Neural cell (in vitro differentiated cells): Measurements from ENCODE around the gene CADM1. TPM values are rescaled to one million over a fixed set of nuclear protein-coding genes. Genes with fewer than 3 reads are reported as not detected.

Experiments
- H2AFZ ChIP-seq: fragments of 200-600, 300-800 bp; sonication (generic), shearing (Covaris generic); 2 replicates; pipeline ENCODE4 v1.6.0; 2014; ENCODE audit warnings: low read depth, mild to moderate bottlenecking, antibody characterized with exemption, low read length, moderate library complexity
- H3F3A ChIP-seq: fragments of 200-600 bp; shearing (Covaris generic); 2 replicates; pipeline ENCODE4 v1.6.1; 2016; ENCODE audit warnings: mild to moderate bottlenecking, moderate library complexity, mixed read lengths, antibody characterized with exemption, low read length; ENCODE audit not compliant: insufficient read depth, poor library complexity, severe bottlenecking
- H3K27ac ChIP-seq: fragments of 200-600, 300-800 bp; sonication (generic), shearing (Covaris generic); 2 replicates; pipeline ENCODE4 v1.5.1; 2014; ENCODE audit warnings: mild to moderate bottlenecking, low read length, moderate library complexity
- H3K27me3 ChIP-seq: fragments of 300-800, 200-600 bp; sonication (generic), shearing (Covaris generic); 2 replicates; pipeline ENCODE4 v1.6.0; 2014; ENCODE audit warnings: mild to moderate bottlenecking, low read depth, low read length, moderate library complexity; ENCODE audit not compliant: insufficient read depth
- H3K36me3 ChIP-seq: fragments of 300-800, 200-600 bp; sonication (generic), shearing (Covaris generic); 2 replicates; pipeline ENCODE4 v1.5.1; 2014; ENCODE audit warnings: mild to moderate bottlenecking, antibody characterized with exemption, low read length, moderate library complexity; ENCODE audit not compliant: insufficient read depth
- H3K4me2 ChIP-seq: fragments of 300-800, 200-600 bp; sonication (generic), shearing (Covaris generic); 2 replicates; pipeline ENCODE4 v1.6.0; 2014; ENCODE audit warnings: mild to moderate bottlenecking, low read length
- H3K4me3 ChIP-seq: fragments of 300-800, 200-600 bp; sonication (generic), shearing (Covaris generic); 2 replicates; pipeline ENCODE4 v1.5.1; 2014; ENCODE audit warnings: mild to moderate bottlenecking, low read length, moderate library complexity
- H3K79me2 ChIP-seq: fragments of 200-600 bp; shearing (Covaris generic); replicated peaks from 2 replicates; pipeline ENCODE4 v1.6.0; 2014; ENCODE audit warnings: mild to moderate bottlenecking, low read length, moderate library complexity; ENCODE audit not compliant: insufficient read depth
- H3K9ac ChIP-seq: fragments of 300-800, 200-600 bp; sonication (generic), shearing (Covaris generic); 2 replicates; pipeline ENCODE4 v1.6.1; 2016; ENCODE audit warnings: mild to moderate bottlenecking, low read length, mixed read lengths
- H3K9me2 ChIP-seq: fragments of 200-600 bp; shearing (Covaris generic); 2 replicates; pipeline ENCODE4 v1.6.1; 2016; ENCODE audit warnings: mild to moderate bottlenecking, low read length, mixed read lengths; ENCODE audit not compliant: insufficient read depth
- H3K9me3 ChIP-seq: fragments of 200-600, 300-800 bp; sonication (generic), shearing (Covaris generic); 2 replicates; pipeline ENCODE4 v1.6.1; 2016; ENCODE audit warnings: mild to moderate bottlenecking, mixed run types, low read length, moderate library complexity, mixed read lengths
- H4K20me1 ChIP-seq: fragments of 200-600 bp; shearing (Covaris generic); 2 replicates; pipeline ENCODE4 v1.6.1; 2016; ENCODE audit warnings: mild to moderate bottlenecking, mixed run types; ENCODE audit not compliant: insufficient read depth
- EP300 ChIP-seq: fragments of 450-650 bp; conservative IDR thresholded peaks from 2 replicates; pipeline ENCODE4 v1.6.1; 2014; ENCODE audit warnings: antibody characterized with exemption, mild to moderate bottlenecking, moderate library complexity; ENCODE audit not compliant: poor library complexity, severe bottlenecking
- EZH2 ChIP-seq: fragments of 200-600, 300-800 bp; shearing (Covaris generic), sonication (generic); IDR thresholded peaks from 2 replicates; pipeline ENCODE4 v1.6.1; 2014; ENCODE audit warnings: antibody characterized with exemption, low read length, borderline replicate concordance, mild to moderate bottlenecking; ENCODE audit not compliant: insufficient read depth, poor library complexity, severe bottlenecking
- MXI1 ChIP-seq: fragments of 450-650 bp; conservative IDR thresholded peaks from 2 replicates; pipeline ENCODE4 v1.6.1; 2014; ENCODE audit warnings: antibody characterized with exemption, mild to moderate bottlenecking; ENCODE audit not compliant: poor library complexity, severe bottlenecking
- POLR2AphosphoS5 ChIP-seq: IDR thresholded peaks from 2 replicates; pipeline ENCODE4 v1.6.1; 2012
- RAD21 ChIP-seq: fragments of 450-650 bp; conservative IDR thresholded peaks from 2 replicates; pipeline ENCODE4 v1.6.1; 2014; ENCODE audit warnings: antibody characterized with exemption, mild to moderate bottlenecking, moderate library complexity
- SMC3 ChIP-seq: fragments of 450-650 bp; conservative IDR thresholded peaks from 2 replicates; pipeline ENCODE4 v1.6.1; 2014; ENCODE audit warnings: antibody characterized with exemption, mild to moderate bottlenecking, moderate library complexity; ENCODE audit not compliant: poor library complexity
- TAF1 ChIP-seq: IDR thresholded peaks from 2 replicates; pipeline ENCODE4 v1.6.1; 2012; ENCODE audit warnings: low read depth
- polyA minus RNA-seq: library from RNA; depleted of rRNA, polyadenylated mRNA; stranded (reverse); fragments of >200 nt; gene quantifications from 2 replicates; pipeline ENCODE4 v1.2.3, GENCODE V29; 2014
- polyA plus RNA-seq: library from polyadenylated mRNA; depleted of rRNA; stranded (reverse); fragments of >200 nt; gene quantifications from 2 replicates; pipeline ENCODE4 v1.2.3, GENCODE V29; 2014
- TF ChIP-seq, protein P1 (sequence below): fragments of 450-650 bp; IDR thresholded peaks from 2 replicates; pipeline ENCODE4 v1.5.1; 2014; ENCODE audit warnings: antibody characterized with exemption, mild to moderate bottlenecking, moderate library complexity; ENCODE audit not compliant: poor library complexity, severe bottlenecking
- TF ChIP-seq, protein P2 (sequence below): IDR thresholded peaks from 2 replicates; pipeline ENCODE4 v1.6.1; 2012; ENCODE audit warnings: borderline replicate concordance

CADM1 gene
- 89.0 and 92.1 TPM in 2 replicates for polyA plus RNA-seq
- 218 and 257 TPM in 2 replicates for polyA minus RNA-seq

DNA sequence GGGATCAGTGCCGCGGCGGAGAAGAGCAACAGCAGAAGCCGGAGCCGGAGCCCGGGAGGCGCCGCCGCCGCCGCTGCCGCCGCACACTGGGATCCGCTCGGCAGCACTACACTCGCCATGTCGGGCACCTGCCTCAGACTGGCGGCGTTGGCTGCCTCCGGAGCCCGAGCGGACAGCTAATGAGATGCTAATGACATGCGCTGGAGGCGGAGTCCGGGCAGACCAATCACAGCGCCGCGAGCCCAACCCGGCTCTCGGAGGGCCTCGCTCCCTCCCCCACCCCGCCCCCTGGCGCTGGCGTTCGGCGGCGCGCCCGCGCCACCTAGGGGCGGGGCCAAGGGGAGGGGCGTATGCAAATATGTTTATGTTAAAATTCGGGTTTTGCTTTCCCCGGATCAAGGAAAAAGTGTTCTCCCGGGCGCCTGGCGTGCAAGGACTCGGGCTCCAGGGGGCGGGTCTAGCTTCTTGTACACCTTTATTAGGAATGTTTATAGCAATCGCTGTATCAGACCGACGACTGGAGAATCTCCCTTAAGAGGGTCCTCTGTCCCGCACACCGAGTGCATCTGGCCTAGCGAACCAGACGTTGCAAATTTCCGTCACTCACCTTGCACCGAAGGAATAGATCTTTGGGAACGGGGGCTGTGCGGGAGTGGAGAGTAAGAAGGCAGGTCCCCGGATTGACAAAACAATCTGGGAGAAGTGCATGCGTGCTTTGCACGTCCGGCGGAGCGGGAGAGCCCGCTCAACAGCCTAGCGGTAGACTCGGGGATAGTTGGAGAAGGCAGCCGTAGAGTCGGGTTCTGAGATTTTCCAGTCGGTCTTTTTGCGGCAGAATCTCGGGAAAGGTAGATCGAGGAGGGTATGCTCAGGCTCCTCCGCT, at the start of gene CADM1:
TSS of gene CADM1 (minus strand) at position 140 of the 883 bp plus-strand sequence.
- Histone ChIP-seq H3K27me3 (no peaks in the 10 kb centered on the region), H3K36me3 (no peaks in the 10 kb centered on the region), H3K9me2 (no peaks in the 10 kb centered on the region), H3K4me3 (peak within 1 kb of the TSS; percentile 80), H3K9ac (peak within 1 kb of the TSS; percentile 85), H3K27ac (peak within 1 kb of the TSS; percentile 91), H2AFZ (peak within 1 kb of the TSS; percentile 98), H3K79me2 (peaks cover 42% of the 10 kb centered on the region), H3F3A (no peaks in the 10 kb centered on the region), H4K20me1 (no peaks in the 10 kb centered on the region), H3K9me3 (no peaks in the 10 kb centered on the region), H3K4me2 (peak within 1 kb of the TSS; percentile 56)
- TF ChIP-seq, protein P1, sequence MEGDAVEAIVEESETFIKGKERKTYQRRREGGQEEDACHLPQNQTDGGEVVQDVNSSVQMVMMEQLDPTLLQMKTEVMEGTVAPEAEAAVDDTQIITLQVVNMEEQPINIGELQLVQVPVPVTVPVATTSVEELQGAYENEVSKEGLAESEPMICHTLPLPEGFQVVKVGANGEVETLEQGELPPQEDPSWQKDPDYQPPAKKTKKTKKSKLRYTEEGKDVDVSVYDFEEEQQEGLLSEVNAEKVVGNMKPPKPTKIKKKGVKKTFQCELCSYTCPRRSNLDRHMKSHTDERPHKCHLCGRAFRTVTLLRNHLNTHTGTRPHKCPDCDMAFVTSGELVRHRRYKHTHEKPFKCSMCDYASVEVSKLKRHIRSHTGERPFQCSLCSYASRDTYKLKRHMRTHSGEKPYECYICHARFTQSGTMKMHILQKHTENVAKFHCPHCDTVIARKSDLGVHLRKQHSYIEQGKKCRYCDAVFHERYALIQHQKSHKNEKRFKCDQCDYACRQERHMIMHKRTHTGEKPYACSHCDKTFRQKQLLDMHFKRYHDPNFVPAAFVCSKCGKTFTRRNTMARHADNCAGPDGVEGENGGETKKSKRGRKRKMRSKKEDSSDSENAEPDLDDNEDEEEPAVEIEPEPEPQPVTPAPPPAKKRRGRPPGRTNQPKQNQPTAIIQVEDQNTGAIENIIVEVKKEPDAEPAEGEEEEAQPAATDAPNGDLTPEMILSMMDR, result peak; percentile 82
- no peak for TF ChIP-seq EZH2
- TF ChIP-seq, protein P2, sequence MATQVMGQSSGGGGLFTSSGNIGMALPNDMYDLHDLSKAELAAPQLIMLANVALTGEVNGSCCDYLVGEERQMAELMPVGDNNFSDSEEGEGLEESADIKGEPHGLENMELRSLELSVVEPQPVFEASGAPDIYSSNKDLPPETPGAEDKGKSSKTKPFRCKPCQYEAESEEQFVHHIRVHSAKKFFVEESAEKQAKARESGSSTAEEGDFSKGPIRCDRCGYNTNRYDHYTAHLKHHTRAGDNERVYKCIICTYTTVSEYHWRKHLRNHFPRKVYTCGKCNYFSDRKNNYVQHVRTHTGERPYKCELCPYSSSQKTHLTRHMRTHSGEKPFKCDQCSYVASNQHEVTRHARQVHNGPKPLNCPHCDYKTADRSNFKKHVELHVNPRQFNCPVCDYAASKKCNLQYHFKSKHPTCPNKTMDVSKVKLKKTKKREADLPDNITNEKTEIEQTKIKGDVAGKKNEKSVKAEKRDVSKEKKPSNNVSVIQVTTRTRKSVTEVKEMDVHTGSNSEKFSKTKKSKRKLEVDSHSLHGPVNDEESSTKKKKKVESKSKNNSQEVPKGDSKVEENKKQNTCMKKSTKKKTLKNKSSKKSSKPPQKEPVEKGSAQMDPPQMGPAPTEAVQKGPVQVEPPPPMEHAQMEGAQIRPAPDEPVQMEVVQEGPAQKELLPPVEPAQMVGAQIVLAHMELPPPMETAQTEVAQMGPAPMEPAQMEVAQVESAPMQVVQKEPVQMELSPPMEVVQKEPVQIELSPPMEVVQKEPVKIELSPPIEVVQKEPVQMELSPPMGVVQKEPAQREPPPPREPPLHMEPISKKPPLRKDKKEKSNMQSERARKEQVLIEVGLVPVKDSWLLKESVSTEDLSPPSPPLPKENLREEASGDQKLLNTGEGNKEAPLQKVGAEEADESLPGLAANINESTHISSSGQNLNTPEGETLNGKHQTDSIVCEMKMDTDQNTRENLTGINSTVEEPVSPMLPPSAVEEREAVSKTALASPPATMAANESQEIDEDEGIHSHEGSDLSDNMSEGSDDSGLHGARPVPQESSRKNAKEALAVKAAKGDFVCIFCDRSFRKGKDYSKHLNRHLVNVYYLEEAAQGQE, result peak; percentile 99
- peak; percentile 100 for TF ChIP-seq TAF1
- TF ChIP-seq EP300, result peak; percentile 49
- peak; percentile 76 for TF ChIP-seq MXI1
- TF ChIP-seq SMC3, result peak; percentile 73
- peak; percentile 98 for TF ChIP-seq POLR2AphosphoS5
- peak; percentile 71 for TF ChIP-seq RAD21

DNA sequence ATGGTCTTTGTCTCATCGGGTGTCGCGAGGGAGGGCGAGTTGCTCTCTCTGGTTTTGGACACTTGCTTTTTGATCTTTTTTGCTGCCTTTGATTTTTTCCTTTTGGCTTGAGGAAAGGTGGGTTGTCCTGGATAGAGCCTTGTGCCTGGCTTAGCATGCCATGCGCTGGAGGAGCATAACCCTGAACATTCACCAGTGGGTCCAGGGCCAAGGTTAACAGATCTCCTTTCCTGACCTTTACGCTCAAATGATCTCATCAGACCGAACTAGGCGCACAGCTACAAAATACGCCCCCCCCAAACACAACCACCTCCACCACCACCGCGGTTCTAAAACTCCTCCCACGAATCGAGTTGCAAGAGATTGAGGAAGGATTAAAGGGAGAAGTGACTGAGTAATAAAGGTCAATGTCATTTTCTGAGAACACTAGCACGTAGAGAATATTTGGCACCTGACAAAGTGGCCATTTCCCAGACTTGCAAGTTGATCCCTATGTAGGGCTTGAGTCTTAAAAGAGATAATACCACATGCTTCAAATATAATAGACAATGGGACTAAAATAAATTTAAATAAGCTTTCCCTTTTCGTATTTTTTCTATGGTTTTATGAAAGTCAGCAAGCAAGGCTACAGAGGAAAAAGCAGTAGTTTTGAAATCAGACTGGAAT, 48.7 kb upstream of the CADM1 start:
- no peaks in the 10 kb centered on the region for H3K9me2 ChIP-seq
- H3K9ac ChIP-seq, result no peak overlapping the region
- H3K9me3 ChIP-seq, result no peaks in the 10 kb centered on the region
- no peaks in the 10 kb centered on the region for H3F3A ChIP-seq
- no peaks in the 10 kb centered on the region for H3K27me3 ChIP-seq
- H3K4me2 ChIP-seq, result no peak overlapping the region
- H3K27ac ChIP-seq, result no peak overlapping the region
- TF ChIP-seq, protein P1, result no peak
- no peak for TF ChIP-seq EZH2
- TF ChIP-seq RAD21, result no peak
- TF ChIP-seq MXI1, result no peak
- no peak for TF ChIP-seq TAF1
- no peak for TF ChIP-seq SMC3
- TF ChIP-seq, protein P2, result no peak
- no peak for TF ChIP-seq POLR2AphosphoS5
- no peak for TF ChIP-seq EP300
- no peaks in the 10 kb centered on the region for H4K20me1 ChIP-seq
- H3K79me2 ChIP-seq, result no peaks in the 10 kb centered on the region
- no peaks in the 10 kb centered on the region for H3K36me3 ChIP-seq
- no peak overlapping the region for H2AFZ ChIP-seq
- no peak overlapping the region for H3K4me3 ChIP-seq
